H9 (cell line): ENCODE data around the gene DIP2A. TPM values are rescaled to one million over a fixed set of nuclear protein-coding genes. Genes with fewer than 3 reads are reported as not detected.

Experiments used
- DNase-seq: peaks from one replicate; pipeline ENCODE4 v3.0.0-alpha.2; 2017
- H2AFZ ChIP-seq: one replicate; pipeline ENCODE4 v1.6.1; 2013; ENCODE audit warnings: mild to moderate bottlenecking, low read length, control low read depth, moderate library complexity
- H2AK5ac ChIP-seq: 2 replicates; pipeline ENCODE4 v1.6.1; 2013; ENCODE audit warnings: low read length, control low read depth, mixed read lengths; ENCODE audit not compliant: insufficient read length
- H2BK120ac ChIP-seq: one replicate; pipeline ENCODE4 v1.6.1; 2013; ENCODE audit warnings: low read depth, mild to moderate bottlenecking, low read length, control low read depth, inconsistent platforms; ENCODE audit not compliant: poor library complexity, severe bottlenecking
- H2BK12ac ChIP-seq: 2 replicates; pipeline ENCODE4 v1.6.1; 2013; ENCODE audit warnings: low read length, control low read depth, mixed read lengths, low read depth; ENCODE audit not compliant: insufficient read length
- H2BK15ac ChIP-seq: 2 replicates; pipeline ENCODE4 v1.6.1; 2013; ENCODE audit warnings: low read depth, low read length, control low read depth
- H2BK20ac ChIP-seq: one replicate; pipeline ENCODE4 v1.6.1; 2013; ENCODE audit warnings: low read depth, mild to moderate bottlenecking, low read length, control low read depth, inconsistent platforms; ENCODE audit not compliant: poor library complexity, severe bottlenecking
- H2BK5ac ChIP-seq: 2 replicates; pipeline ENCODE4 v1.6.1; 2013; ENCODE audit warnings: low read length, control low read depth, mixed read lengths; ENCODE audit not compliant: insufficient read length
- H3K14ac ChIP-seq: 2 replicates; pipeline ENCODE4 v1.6.1; 2013; ENCODE audit warnings: low read length, control low read depth; ENCODE audit not compliant: insufficient read depth
- H3K18ac ChIP-seq: 2 replicates; pipeline ENCODE4 v1.6.1; 2013; ENCODE audit warnings: low read depth, mild to moderate bottlenecking, mixed read lengths, low read length, control low read depth; ENCODE audit not compliant: insufficient read length
- H3K23ac ChIP-seq: 2 replicates; pipeline ENCODE4 v1.6.1; 2013; ENCODE audit warnings: low read length, control low read depth, mixed read lengths, low read depth; ENCODE audit not compliant: insufficient read length
- H3K23me2 ChIP-seq: 2 replicates; pipeline ENCODE4 v1.6.1; 2013; ENCODE audit warnings: low read depth, mild to moderate bottlenecking, mixed read lengths, low read length, control low read depth; ENCODE audit not compliant: insufficient read length, poor library complexity, severe bottlenecking
- H3K27ac ChIP-seq: 2 replicates; pipeline ENCODE4 v1.5.1; 2013; ENCODE audit warnings: low read length, control low read depth, mixed read lengths, low read depth; ENCODE audit not compliant: insufficient read length
- H3K27me3 ChIP-seq: 2 replicates; pipeline ENCODE4 v1.6.1; 2013; ENCODE audit warnings: low read length, control low read depth, inconsistent platforms; ENCODE audit not compliant: insufficient read depth
- H3K4ac ChIP-seq: 2 replicates; pipeline ENCODE4 v1.6.1; 2013; ENCODE audit warnings: low read depth, mild to moderate bottlenecking, control low read depth, inconsistent platforms, low read length, moderate library complexity
- H3K4me1 ChIP-seq: 2 replicates; pipeline ENCODE4 v1.6.1; 2013; ENCODE audit warnings: low read length, control low read depth, inconsistent platforms; ENCODE audit not compliant: insufficient read depth
- H3K4me2 ChIP-seq: 2 replicates; pipeline ENCODE4 v1.6.1; 2013; ENCODE audit warnings: low read length, control low read depth, mixed read lengths; ENCODE audit not compliant: insufficient read length, insufficient read depth
- H3K56ac ChIP-seq: 2 replicates; pipeline ENCODE4 v1.6.1; 2013; ENCODE audit warnings: low read depth, mild to moderate bottlenecking, mixed read lengths, low read length, control low read depth; ENCODE audit not compliant: insufficient read length
- H3K79me1 ChIP-seq: 2 replicates; pipeline ENCODE4 v1.6.1; 2013; ENCODE audit warnings: low read depth, mild to moderate bottlenecking, moderate library complexity, low read length, control low read depth, inconsistent platforms; ENCODE audit not compliant: insufficient read depth, poor library complexity, severe bottlenecking
- H3K79me2 ChIP-seq: 2 replicates; pipeline ENCODE4 v1.6.1; 2013; ENCODE audit warnings: low read length, control low read depth, inconsistent platforms; ENCODE audit not compliant: insufficient read depth
- H3K9ac ChIP-seq: 2 replicates; pipeline ENCODE4 v1.6.1; 2013; ENCODE audit warnings: low read length, control low read depth, mixed read lengths; ENCODE audit not compliant: insufficient read length; ENCODE audit errors: extremely low read depth
- H3K9me3 ChIP-seq: one replicate; pipeline ENCODE4 v1.6.1; 2013; ENCODE audit warnings: low read depth, low read length, inconsistent platforms; ENCODE audit not compliant: control insufficient read depth
- H3T11ph ChIP-seq: one replicate; pipeline ENCODE4 v1.6.1; 2013; ENCODE audit warnings: mild to moderate bottlenecking, low read length, control low read depth, inconsistent platforms
- H4K20me1 ChIP-seq: one replicate; pipeline ENCODE4 v1.6.1; 2013; ENCODE audit not compliant: control insufficient read depth, insufficient read length, insufficient read depth
- H4K5ac ChIP-seq: 2 replicates; pipeline ENCODE4 v1.6.1; 2013; ENCODE audit warnings: low read depth, mild to moderate bottlenecking, mixed read lengths, low read length, control low read depth; ENCODE audit not compliant: insufficient read length
- H4K8ac ChIP-seq: replicated peaks from 2 replicates; pipeline ENCODE4 v1.6.1; 2013; ENCODE audit warnings: low read length, control low read depth, mixed read lengths, low read depth; ENCODE audit not compliant: insufficient read length
- H4K91ac ChIP-seq: 2 replicates; pipeline ENCODE4 v1.6.1; 2013; ENCODE audit warnings: low read depth, mild to moderate bottlenecking, moderate library complexity, mixed read lengths, low read length, control low read depth; ENCODE audit not compliant: insufficient read length
- H3K27ac Mint-ChIP-seq, 3 experiments: 2 replicates in 2 of 3; 3 replicates in 1 of 3; pipeline ENCODE4 v1.8.0; 2020 to 2021; ENCODE audit warnings: mixed read lengths in 3 of 3, mild to moderate bottlenecking in 1 of 3, moderate library complexity in 1 of 3
- H3K27me3 Mint-ChIP-seq: 2 replicates; pipeline ENCODE4 v1.8.0; 2021; ENCODE audit warnings: low read depth, mild to moderate bottlenecking, moderate library complexity, mixed read lengths
- H3K36me3 Mint-ChIP-seq, 3 experiments: 2 replicates in 2 of 3; 3 replicates in 1 of 3; pipeline ENCODE4 v1.8.0; 2020 to 2021; ENCODE audit warnings: low read depth in 3 of 3, mixed read lengths in 3 of 3; ENCODE audit not compliant: insufficient read depth in 1 of 3
- H3K4me1 Mint-ChIP-seq, 2 experiments: 2 replicates each; pipeline ENCODE4 v1.8.0; 2020; ENCODE audit warnings: mixed read lengths in 2 of 2
- H3K4me3 Mint-ChIP-seq, 2 experiments: 2 replicates in 1 of 2; 3 replicates in 1 of 2; pipeline ENCODE4 v1.8.0; 2020 to 2021; ENCODE audit warnings: mild to moderate bottlenecking in 2 of 2, mixed read lengths in 2 of 2, moderate library complexity in 1 of 2
- H3K9me3 Mint-ChIP-seq, 2 experiments: 2 replicates in 1 of 2; 3 replicates in 1 of 2; pipeline ENCODE4 v1.8.0; 2020; ENCODE audit warnings: mild to moderate bottlenecking in 2 of 2, mixed read lengths in 2 of 2, moderate library complexity in 1 of 2
- WGBS: extraction: QIAGEN DNeasy Blood & Tissue Kit; methylation state at CpG from one replicate; pipeline ENCODE4 v1.1.7; 2013; ENCODE audit warnings: missing lambda C conversion rate, low lambda C conversion rate, mixed read lengths; ENCODE audit not compliant: insufficient read length; ENCODE audit errors: extremely low coverage; 5-methylcytosine and 5-hydroxymethylcytosine counted together
- total RNA-seq: library from RNA; stranded (reverse); gene quantifications from 2 replicates; pipeline ENCODE4 v1.2.1, GENCODE V29; 2021
- TF ChIP-seq, protein P1 (sequence below): fragments of 200-600 bp; sonication (generic); conservative IDR thresholded peaks from 3 replicates; pipeline ENCODE4 v1.8.0; 2021; ENCODE audit warnings: antibody characterized with exemption, mild to moderate bottlenecking

DIP2A gene
- total RNA-seq, 1 experiment from 2014 or later: 25.2 TPM

GRCh38 chr21:46431448-46431847 lies 27.2 kb upstream of the DIP2A start:
- no peaks in the 10 kb centered on the region for H3K9me3 ChIP-seq
- no peak overlapping the region for H3K23ac ChIP-seq
- no peak overlapping the region for H2BK12ac ChIP-seq
- no peak overlapping the region for H4K8ac ChIP-seq
- H3K4me1 Mint-ChIP-seq: no peaks in the 10 kb centered on the region
- H4K5ac ChIP-seq: no peak overlapping the region
- H2BK20ac ChIP-seq: no peak overlapping the region
- no peaks in the 10 kb centered on the region for H3K23me2 ChIP-seq
- H3K27ac ChIP-seq: no peak overlapping the region
- no peak overlapping the region for H4K91ac ChIP-seq
- no peak overlapping the region for H2BK120ac ChIP-seq
- H3K4me1 ChIP-seq: no peaks in the 10 kb centered on the region
- H3T11ph ChIP-seq: no peak overlapping the region
- H3K4me2 ChIP-seq: no peak overlapping the region
- TF ChIP-seq, protein P1, sequence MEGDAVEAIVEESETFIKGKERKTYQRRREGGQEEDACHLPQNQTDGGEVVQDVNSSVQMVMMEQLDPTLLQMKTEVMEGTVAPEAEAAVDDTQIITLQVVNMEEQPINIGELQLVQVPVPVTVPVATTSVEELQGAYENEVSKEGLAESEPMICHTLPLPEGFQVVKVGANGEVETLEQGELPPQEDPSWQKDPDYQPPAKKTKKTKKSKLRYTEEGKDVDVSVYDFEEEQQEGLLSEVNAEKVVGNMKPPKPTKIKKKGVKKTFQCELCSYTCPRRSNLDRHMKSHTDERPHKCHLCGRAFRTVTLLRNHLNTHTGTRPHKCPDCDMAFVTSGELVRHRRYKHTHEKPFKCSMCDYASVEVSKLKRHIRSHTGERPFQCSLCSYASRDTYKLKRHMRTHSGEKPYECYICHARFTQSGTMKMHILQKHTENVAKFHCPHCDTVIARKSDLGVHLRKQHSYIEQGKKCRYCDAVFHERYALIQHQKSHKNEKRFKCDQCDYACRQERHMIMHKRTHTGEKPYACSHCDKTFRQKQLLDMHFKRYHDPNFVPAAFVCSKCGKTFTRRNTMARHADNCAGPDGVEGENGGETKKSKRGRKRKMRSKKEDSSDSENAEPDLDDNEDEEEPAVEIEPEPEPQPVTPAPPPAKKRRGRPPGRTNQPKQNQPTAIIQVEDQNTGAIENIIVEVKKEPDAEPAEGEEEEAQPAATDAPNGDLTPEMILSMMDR: no peak
- H2BK5ac ChIP-seq: no peak overlapping the region
- no peak overlapping the region for H2AK5ac ChIP-seq
- H4K20me1 ChIP-seq: no peaks in the 10 kb centered on the region
- no peaks in the 10 kb centered on the region for H3K27me3 ChIP-seq
- H3K27ac Mint-ChIP-seq: peak overlapping the region in 2 of 3 experiments; percentile 8 to 34; a peak in 2 of 7 replicates
- H2BK15ac ChIP-seq: no peak overlapping the region
- WGBS: no CpG with 5 or more reads among the region's 21 CpGs
- H3K4me3 Mint-ChIP-seq: no peak overlapping the region
- no peaks in the 10 kb centered on the region for H3K9me3 Mint-ChIP-seq
- H3K18ac ChIP-seq: no peak overlapping the region
- peaks cover 27 to 62% (median 60%) of the 10 kb centered on the region in 3 experiments; a peak in 6 of 7 replicates for H3K36me3 Mint-ChIP-seq
- H3K56ac ChIP-seq: no peak overlapping the region
- H3K14ac ChIP-seq: no peak overlapping the region
- no peaks in the 10 kb centered on the region for H3K79me1 ChIP-seq
- H3K27me3 Mint-ChIP-seq: no peaks in the 10 kb centered on the region; the same call in 1 of the 2 replicates
- no peak overlapping the region for H3K4ac ChIP-seq
- H3K9ac ChIP-seq: no peak overlapping the region
- no peak overlapping the region for H2AFZ ChIP-seq
- no peaks in the 10 kb centered on the region for H3K79me2 ChIP-seq
- no peak for DNase-seq
